Esophagus muscularis mucosa (tissue), 4 donors: ENCODE measurements around the gene RER1. TPM values are rescaled to one million over a fixed set of nuclear protein-coding genes. Genes with fewer than 3 reads are reported as not detected.

ENCODE experiments used
- DNase-seq: peaks from one replicate; pipeline ENCODE4 v3.0.0-alpha.2; 2017; ENCODE audit errors: extremely low spot score
- H3K27ac ChIP-seq, 4 donors: fragments of 200-600 bp; sonication (generic); replicated peaks in 1 of 4; 1 replicate in 3 of 4; 2 replicates in 1 of 4; pipeline ENCODE4 v1.5.1; 2016 to 2019; ENCODE audit warnings: mild to moderate bottlenecking in 1 of 4
- H3K27me3 ChIP-seq, 4 donors: fragments of 200-600 bp; sonication (generic); one replicate each; pipeline versions ENCODE4 v1.5.1 to v1.6.0; 2016 to 2019
- H3K36me3 ChIP-seq, 4 donors: fragments of 200-600 bp; sonication (generic); one replicate each; pipeline ENCODE4 v1.5.1; 2016 to 2019
- H3K4me1 ChIP-seq, 4 donors: fragments of 200-600 bp; sonication (generic); one replicate each; pipeline ENCODE4 v1.5.1; 2016 to 2019
- H3K4me3 ChIP-seq, 4 donors: fragments of 200-600 bp; sonication (generic); 1 replicate in 2 of 4; 2 replicates in 2 of 4; pipeline ENCODE4 v1.5.1; 2016 to 2019; ENCODE audit warnings: mild to moderate bottlenecking in 4 of 4, moderate library complexity in 1 of 4
- H3K9me3 ChIP-seq, 4 donors: fragments of 200-600 bp; sonication (generic); 1 replicate in 3 of 4; 2 replicates in 1 of 4; pipeline ENCODE4 v1.5.1; 2016 to 2019
- CTCF ChIP-seq, 3 experiments: fragments of 200-600 bp in 2 of 3; fragments of 450-650 bp in 1 of 3; sonication (generic) in 2 of 3; IDR thresholded peaks; one replicate each; pipeline ENCODE4 v1.5.1; 2017 to 2019; ENCODE audit warnings: antibody characterized with exemption in 3 of 3, mild to moderate bottlenecking in 2 of 3, moderate library complexity in 1 of 3
- EP300 ChIP-seq: sonication (generic); formaldehyde crosslinking; IDR thresholded peaks from one replicate; pipeline ENCODE4 v1.6.1; 2017; ENCODE audit warnings: antibody characterized with exemption
- POLR2A ChIP-seq: fragments of 450-650 bp; IDR thresholded peaks from one replicate; pipeline ENCODE4 v1.6.1; 2017; ENCODE audit warnings: antibody characterized with exemption, moderate library complexity, mild to moderate bottlenecking, low read depth
- POLR2AphosphoS5 ChIP-seq, 2 donors: sonication (generic); formaldehyde crosslinking; IDR thresholded peaks; one replicate each; pipeline ENCODE4 v1.6.1; 2017; ENCODE audit warnings: antibody characterized with exemption in 2 of 2
- WGBS: methylation state at CpG from one replicate; pipeline ENCODE4 v1.1.5; 2018; 5-methylcytosine and 5-hydroxymethylcytosine counted together
- intact Hi-C: fragments of 100-400 bp; cut with DNase I; formaldehyde crosslinking; loops from one replicate; pipeline ENCODE4 v1.15.1; 2023
- total RNA-seq, 4 donors: library from RNA; depleted of rRNA; stranded (reverse); fragments of >200 nt; gene quantifications; one replicate each; pipeline versions ENCODE4 v1.1.0 to v1.2.1, GENCODE V29; 2016

The RER1 gene
- total RNA-seq, 4 donors from 2014 or later, result 47.3 to 67.3 (median 56.4) TPM

DNA sequence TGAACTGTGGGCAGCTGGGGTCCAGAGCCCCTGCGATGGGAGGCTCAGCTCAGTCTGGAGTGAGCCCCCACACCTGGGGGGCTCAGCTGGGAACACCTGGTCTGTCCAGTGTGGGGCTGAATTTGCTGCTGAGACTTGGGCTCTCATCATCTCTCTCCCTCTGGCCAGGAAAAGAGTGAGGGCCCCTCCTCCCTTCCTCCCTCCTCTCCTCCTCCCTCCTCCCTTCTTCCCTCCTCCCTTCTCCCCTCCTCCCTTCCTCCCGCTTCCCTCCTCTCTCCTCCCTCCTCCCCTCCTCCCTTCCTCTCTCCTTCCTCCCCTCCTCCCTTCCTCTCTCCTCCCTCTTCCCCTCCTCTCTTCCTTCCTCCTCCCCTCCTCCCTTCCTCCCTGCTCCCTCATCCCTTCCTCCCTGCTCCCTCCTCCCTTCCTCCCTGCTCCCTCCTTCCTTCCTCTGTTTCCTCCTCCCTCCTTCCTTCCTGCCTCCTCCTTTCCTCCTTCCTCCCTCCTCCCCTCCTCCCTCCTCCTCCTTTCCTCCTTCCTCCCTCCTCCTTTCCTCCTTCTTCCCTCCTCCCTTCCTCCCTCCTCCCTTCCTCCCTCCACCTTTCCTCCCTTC lies 44.2 kb downstream of the RER1 start:
- no peaks in the 10 kb centered on the region for H3K9me3 ChIP-seq
- H3K27me3 ChIP-seq, result peaks cover 0 to 93% (median 6%) of the 10 kb centered on the region in 4 donors
- 56% methylated on average over 2 of the region's 2 CpGs for WGBS
- no peak for DNase-seq
- TF ChIP-seq POLR2A (no peak), EP300 (no peak), POLR2AphosphoS5 (IDR thresholded peaks at IDR 0.05) (no peak), CTCF (IDR thresholded peaks at IDR 0.05) (no peak)
- H3K4me3 ChIP-seq, result no peak overlapping the region
- no peaks in the 10 kb centered on the region for H3K36me3 ChIP-seq
- no peaks in the 10 kb centered on the region for H3K4me1 ChIP-seq
- H3K27ac ChIP-seq, result no peak overlapping the region
- intact Hi-C loops, result no loop called here

DNA sequence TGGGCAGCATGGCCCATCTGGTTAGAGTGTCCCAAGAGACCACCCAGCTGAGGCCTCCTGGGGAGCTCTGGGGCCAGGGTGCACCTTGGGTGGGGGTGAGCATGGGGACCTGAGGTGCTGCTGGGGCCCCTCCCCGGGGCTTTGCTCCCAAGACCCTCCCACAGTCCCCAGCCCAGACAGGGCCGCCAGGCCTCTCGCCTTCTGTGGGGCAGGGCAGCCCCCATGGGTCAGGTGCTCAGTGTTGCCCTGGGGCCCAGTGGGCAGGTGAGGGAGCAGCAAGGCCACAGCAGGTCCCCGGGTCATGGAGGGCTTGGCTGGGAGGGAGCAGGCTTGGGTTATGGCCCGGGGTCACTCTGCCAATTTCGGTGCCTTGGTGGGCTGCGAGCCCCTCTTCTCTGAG lies 45.2 kb downstream of the RER1 start:
- peaks cover 0 to 93% (median 5%) of the 10 kb centered on the region in 4 donors for H3K27me3 ChIP-seq
- TF ChIP-seq CTCF (IDR thresholded peaks at IDR 0.05) (no peak), POLR2AphosphoS5 (IDR thresholded peaks at IDR 0.05) (no peak), EP300 (no peak), POLR2A (no peak)
- no peak for DNase-seq
- no peaks in the 10 kb centered on the region for H3K36me3 ChIP-seq
- no peak overlapping the region for H3K27ac ChIP-seq
- H3K9me3 ChIP-seq, result no peaks in the 10 kb centered on the region
- WGBS, result no CpG with 5 or more reads among the region's 7 CpGs
- no peaks in the 10 kb centered on the region for H3K4me1 ChIP-seq
- intact Hi-C loops, result no loop called here
- no peak overlapping the region for H3K4me3 ChIP-seq

GRCh38 chr1:2437617-2438016 lies 46.0 kb downstream of the RER1 start:
- Histone ChIP-seq H3K4me1 (no peaks in the 10 kb centered on the region), H3K27ac (no peak overlapping the region), H3K27me3 (peaks cover 0 to 93% (median 7%) of the 10 kb centered on the region in 4 donors), H3K36me3 (no peaks in the 10 kb centered on the region), H3K9me3 (no peaks in the 10 kb centered on the region), H3K4me3 (no peak overlapping the region)
- TF ChIP-seq CTCF (IDR thresholded peaks at IDR 0.05) (no peak), POLR2AphosphoS5 (IDR thresholded peaks at IDR 0.05) (no peak), POLR2A (no peak), EP300 (no peak)
- intact Hi-C loops, result no loop called here
- WGBS, result 89% methylated on average over 15 of the region's 15 CpGs
- no peak for DNase-seq

DNA sequence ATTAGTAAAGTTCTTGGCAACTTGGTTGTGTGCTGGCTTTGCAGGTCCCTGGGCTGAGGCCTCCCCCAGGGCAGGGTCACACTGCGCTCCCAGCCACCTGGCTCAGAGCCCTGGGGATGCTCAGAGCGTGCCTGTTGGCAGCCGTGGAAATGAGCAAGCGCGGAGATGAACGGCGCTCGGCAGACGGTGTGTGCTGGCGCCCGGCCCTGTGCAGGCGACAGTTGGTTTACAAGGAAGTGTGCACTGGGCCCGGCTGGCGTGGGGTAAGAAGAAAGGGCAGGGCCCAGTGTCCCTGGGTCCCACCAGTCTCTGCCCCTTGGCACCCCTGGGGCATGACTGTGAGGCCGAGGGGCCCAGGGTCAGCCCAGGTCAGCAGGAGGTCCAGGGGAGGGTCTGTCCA lies 46.4 kb downstream of the RER1 start:
- no peak for TF ChIP-seq CTCF (IDR thresholded peaks at IDR 0.05)
- TF ChIP-seq POLR2A, result no peak
- no peak for TF ChIP-seq POLR2AphosphoS5 (IDR thresholded peaks at IDR 0.05)
- no peak for TF ChIP-seq EP300
- DNase-seq, result no peak
- no peaks in the 10 kb centered on the region for H3K36me3 ChIP-seq
- H3K4me1 ChIP-seq, result peaks cover 0 to 3% (median under 1%) of the 10 kb centered on the region in 4 donors
- H3K27me3 ChIP-seq, result peaks cover 0 to 93% (median 11%) of the 10 kb centered on the region in 4 donors
- no peaks in the 10 kb centered on the region for H3K9me3 ChIP-seq
- H3K27ac ChIP-seq, result no peak overlapping the region
- WGBS, result 64% methylated on average over 7 of the region's 15 CpGs
- intact Hi-C loops, result no loop called here
- H3K4me3 ChIP-seq, result no peak overlapping the region

DNA sequence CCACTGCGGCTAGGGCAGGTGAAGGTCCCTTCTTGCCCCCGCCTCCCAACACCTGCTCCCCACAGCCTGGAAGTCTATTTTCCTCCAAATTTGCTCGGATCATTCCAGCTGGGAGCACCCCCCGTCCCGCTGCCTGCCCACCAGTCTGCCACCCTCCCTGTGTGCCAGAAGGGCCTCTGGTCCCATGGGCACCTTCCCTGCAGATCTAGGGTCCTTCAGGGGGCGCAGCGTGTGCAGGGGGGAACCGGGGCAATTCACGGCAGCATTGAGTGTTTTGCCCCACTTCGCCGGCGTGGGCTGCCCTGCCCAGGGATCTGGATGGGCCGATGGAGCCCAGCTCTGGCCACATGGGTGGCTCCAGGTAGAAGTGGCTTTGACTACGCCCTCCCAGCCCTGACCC lies 47.0 kb downstream of the RER1 start:
- TF ChIP-seq CTCF (IDR thresholded peaks at IDR 0.05) (no peak), EP300 (no peak), POLR2A (no peak), POLR2AphosphoS5 (IDR thresholded peaks at IDR 0.05) (no peak)
- Histone ChIP-seq H3K9me3 (no peaks in the 10 kb centered on the region), H3K4me1 (peaks cover 0 to 9% (median 2%) of the 10 kb centered on the region in 4 donors), H3K36me3 (no peaks in the 10 kb centered on the region), H3K27ac (no peak overlapping the region), H3K27me3 (peaks cover 0 to 93% (median 14%) of the 10 kb centered on the region in 4 donors), H3K4me3 (no peak overlapping the region)
- 99% methylated on average over 13 of the region's 14 CpGs for WGBS
- intact Hi-C loops, result no loop called here
- no peak for DNase-seq
